Activated effector memory CD4-positive, alpha-beta T cell treated with anti-CD3 and anti-CD28 coated beads, Interleukin-2, amount 50 U/mL, for 16 hours (primary cell): Measurements from ENCODE around the gene MARK4.
"Not testable (repeated sequence)": the region's sequence is repeated elsewhere in the genome, so short reads cannot be mapped to it uniquely, and the experiment has no call there.

Experiments
- DNase-seq: peaks from one replicate; pipeline ENCODE4 v3.0.0-alpha.2; 2020

Gene MARK4

GRCh38 chr19:45250832-45251451 lies at the start of gene MARK4:
TSS of gene MARK4 (plus strand) at chr19:45251271. CDS start at chr19:45251589, 318 bp downstream.
- peak; percentile 85 for DNase-seq

DNA sequence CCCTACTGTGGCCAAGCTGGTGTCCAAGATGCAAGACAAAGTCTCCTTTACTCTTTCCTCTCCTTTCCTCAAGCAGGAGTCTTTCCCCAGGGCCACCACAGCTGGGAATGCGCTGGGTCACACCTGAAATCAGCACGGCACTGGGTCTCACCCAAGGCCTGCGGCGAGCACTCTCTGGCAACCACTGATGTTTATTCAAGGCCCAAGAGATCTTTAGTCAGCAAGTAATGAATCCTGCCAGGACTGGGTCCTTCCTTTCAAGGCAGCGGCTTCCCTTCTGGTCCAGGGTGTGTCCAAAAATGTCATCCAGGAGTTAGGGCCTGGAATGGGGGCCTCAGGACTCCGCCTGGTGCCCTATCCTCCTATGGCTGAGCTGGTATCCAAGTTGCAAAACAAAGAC lies 48.4 kb upstream of the MARK4 start:
- DNase-seq = no peak

DNA sequence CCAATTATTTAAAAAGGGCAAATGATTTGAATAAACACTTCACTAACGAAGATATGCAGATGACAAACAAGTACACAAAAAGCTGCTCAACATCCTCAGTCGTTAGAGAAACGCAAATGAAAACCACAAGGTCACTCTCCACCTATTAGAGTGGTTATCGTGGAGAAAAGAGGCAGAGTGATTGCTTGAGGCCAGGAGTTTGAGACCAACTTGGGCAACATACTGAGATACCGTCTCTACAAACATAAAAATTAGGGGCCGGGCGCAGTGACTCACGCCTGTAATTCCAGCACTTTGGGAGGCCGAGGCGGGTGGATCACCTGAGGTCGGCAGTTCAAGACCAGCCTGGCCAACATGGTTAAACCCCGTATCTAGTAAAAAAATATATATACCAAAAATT lies 45.3 kb upstream of the MARK4 start:
- no peak for DNase-seq

GRCh38 chr19:45206328-45206727 lies 44.7 kb upstream of the MARK4 start:
- no peak for DNase-seq

DNA sequence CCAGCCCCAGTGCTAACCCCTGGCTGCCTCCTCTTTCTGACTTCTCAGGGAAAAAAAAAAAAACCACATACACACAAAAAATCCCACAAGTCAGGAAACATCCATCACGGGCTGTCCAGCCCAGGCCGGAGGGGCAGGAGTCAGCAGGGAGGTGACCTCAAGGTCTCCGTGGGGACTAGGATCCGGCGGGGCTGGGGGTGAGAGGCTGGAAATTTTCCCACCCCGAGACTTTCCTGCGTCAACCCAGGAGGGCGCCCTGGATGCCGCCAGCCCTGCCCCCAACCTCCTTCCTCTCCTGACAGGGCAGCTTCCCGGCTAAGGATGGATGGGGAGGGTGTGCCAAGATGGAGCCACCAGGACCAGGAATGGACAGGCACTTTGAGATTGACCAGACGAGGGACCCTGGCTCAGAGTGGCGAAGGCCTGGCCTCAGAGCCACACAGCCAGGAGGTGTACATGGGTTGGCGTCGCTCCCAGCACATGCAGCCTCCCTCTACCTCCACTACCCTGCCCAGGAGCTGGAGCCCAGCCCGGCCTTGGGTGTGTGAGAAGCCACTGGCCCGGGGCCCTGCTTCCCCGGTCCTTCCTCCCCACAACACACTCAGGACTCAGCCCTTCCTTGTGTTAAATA lies 39.2 kb upstream of the MARK4 start:
- DNase-seq = no peak

- DNase-seq = no peak
These were observed 38.0 kb upstream of the MARK4 start for GRCh38 chr19:45213031-45213430.

GRCh38 chr19:45215391-45216191 lies 35.5 kb upstream of the MARK4 start:
- DNase-seq = no peak

DNA sequence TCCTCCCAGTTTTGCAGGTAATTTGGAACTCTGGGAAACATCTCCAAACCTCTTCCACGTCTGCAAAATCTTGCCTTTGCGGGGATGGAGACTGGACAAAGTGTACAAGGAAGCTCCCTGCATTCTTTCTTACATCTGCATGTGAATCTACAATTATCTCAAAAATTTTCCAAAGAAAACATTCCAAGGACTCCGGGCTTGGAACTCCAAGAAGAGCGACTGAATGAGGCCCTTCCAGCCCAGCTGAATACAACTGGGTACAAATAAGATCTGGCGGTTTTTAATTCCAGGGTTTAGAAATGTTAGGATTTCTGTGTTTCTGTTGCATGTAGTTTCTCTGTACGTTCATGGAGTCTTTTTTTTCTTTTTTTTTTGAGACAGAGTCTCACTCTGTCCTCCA lies 34.4 kb upstream of the MARK4 start:
- no peak for DNase-seq

- DNase-seq = no peak
These were observed 33.7 kb upstream of the MARK4 start for GRCh38 chr19:45217193-45217956.

GRCh38 chr19:45217957-45218334 lies 33.1 kb upstream of the MARK4 start:
- DNase-seq = no peak

DNA sequence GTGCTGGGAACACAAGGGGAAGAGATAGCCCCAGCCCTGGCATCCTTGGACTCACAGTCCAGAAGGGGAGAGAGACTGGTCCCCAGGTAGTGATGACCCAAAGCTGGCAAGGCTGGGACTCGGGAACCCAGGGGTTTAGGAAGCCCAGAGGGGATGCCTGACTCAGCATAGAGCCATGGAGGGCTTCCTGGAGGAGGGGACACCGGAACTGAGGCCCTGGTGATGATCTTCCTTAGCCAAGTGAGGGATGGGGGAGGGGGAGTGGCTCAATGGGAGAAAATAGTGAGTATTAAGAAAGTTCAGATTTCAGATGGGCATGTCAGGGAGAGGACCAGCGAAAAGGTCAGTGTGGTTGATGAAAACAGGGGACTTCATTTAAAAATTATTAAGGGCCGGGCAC lies 32.6 kb upstream of the MARK4 start:
- no peak for DNase-seq

- DNase-seq = no peak
These were observed 31.9 kb upstream of the MARK4 start for GRCh38 chr19:45218911-45219743.

DNA sequence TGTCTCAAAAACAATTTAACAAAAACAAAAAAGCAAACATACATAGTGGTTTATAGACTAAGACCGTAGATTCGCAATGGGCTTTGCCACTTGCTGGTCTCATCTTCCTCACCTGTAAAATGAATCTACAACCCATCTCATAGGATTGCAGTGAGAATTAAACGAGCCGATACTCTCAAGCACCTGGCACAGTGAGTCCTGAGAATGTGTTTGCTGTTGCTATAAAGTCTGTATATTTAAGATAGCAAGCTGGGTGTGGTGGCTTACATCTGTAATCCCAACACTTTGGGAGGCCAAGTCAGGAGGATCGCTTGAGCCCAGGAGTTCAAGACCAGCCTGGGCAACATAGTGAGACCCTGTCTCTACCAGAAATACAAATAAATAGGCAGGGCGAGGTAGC lies 28.3 kb upstream of the MARK4 start:
- DNase-seq = no peak

DNA sequence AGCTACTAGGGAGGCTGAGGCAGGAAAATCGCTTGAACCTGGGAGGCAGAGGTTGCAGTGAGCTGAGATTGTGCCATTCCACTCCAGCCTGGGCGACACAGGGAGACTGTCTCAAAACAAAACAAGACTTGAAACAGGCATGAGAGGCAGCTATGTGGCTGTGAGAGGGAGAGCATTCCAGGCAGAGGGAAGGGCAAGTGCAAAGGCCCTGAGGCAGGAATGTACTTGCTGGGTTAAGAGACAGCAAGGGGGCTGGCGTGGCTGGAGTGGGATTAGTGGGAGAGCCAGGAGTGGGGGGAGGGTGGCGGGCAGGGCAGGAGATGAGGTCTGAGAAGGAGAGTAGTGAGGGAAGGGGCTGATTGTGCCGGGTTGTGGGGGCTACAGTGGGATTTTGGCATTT lies 27.2 kb upstream of the MARK4 start:
- no peak for DNase-seq

DNA sequence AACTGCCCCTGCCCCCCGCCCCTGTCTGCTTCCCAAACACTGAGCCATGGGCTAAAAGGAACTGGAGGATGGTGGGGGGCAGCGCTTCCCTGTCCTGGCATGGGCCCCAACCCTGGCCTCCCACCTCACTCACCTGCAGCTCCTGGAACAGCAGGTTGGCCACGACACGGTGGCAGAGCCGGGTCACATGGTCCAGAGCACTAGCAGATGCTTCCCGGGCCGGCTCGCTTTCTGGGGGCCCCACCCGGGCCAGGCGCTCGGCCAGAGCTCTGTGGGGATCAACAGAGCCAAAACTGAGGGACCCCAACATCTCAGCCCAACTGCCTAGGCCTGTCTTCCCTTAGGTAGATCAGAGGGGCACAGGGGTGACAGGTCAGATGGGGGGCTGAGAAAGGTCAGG lies 26.4 kb upstream of the MARK4 start:
- DNase-seq = no peak

DNA sequence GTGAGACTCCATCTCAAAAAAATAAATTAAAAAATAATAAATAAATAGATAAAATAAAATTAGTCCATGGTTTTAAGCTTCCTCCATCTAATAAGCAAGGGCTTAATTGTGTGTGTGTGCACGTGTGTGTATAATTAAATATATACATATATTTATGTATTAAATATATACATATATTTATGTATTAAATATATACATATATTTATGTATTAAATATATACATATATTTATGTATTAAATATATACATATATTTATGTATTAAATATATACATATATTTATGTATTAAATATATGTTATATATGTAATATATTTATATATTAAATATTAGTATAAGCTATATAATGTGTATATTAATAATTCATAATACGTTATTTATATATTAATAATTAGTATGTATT lies 22.0 kb upstream of the MARK4 start:
- not testable (repeated sequence) for DNase-seq

DNA sequence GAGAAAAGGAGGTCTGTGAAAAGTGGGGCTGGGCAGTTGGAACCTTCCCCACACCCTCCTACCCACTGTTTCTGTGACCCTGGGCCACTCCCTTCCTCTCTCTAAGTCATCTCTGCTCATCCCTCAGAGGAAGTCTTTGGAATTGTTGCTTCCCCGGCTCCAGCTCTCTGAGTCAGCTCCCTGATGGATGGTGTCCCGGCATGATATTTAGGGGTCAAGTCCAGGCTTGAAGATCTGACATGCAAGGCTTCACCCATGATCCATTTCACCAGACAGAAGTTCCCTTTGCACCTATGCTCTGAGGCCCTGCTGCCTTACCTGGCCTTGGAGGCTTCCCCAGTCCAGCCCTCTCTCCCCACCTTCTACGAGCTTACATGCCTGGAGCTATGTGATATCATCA lies 19.2 kb upstream of the MARK4 start:
- DNase-seq = no peak

- no peak for DNase-seq
These were observed 16.8 kb upstream of the MARK4 start for GRCh38 chr19:45234089-45234869.

- DNase-seq = no peak
These were observed 15.6 kb upstream of the MARK4 start for GRCh38 chr19:45235485-45235884.

DNA sequence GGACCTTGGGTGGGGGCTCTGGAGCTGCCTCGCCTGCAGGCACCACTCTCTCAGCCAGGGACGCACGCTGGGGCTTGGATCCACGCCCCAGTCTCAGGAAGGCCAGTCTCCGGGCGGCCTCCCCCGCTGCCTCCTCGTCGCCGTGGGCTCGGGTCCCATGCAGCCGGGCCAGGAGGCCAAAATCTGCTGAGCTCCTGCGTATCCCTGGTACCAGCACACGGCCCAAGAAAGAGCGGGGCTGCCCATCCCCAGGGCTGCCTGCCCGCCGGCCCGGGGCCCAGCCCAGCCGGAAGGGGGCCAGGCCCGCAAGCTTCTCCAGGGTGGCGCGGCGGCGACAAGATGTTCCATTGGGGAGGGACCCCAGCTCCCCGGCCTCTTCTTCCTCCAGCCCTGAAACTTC lies 12.5 kb upstream of the MARK4 start:
- no peak for DNase-seq

- DNase-seq = no peak
These were observed 7.8 kb upstream of the MARK4 start for GRCh38 chr19:45243144-45243732.
